Activated T-cell treated with anti-CD3 and anti-CD28 coated beads, Interleukin-2, amount 50 U/mL, for 4 hours (primary cell): ENCODE data around the gene POLQ. TPM values are rescaled to one million over a fixed set of nuclear protein-coding genes. Genes with fewer than 3 reads are reported as not detected.
"Not testable (repeated sequence)": the region's sequence is repeated elsewhere in the genome, so short reads cannot be mapped to it uniquely, and the experiment has no call there.

ENCODE experiments used
- ATAC-seq, 2 donors: fragments of 200-7000 bp; cut with Tn5 transposase; one replicate each; pipeline ENCODE4 v1.10.0; 2021
- DNase-seq: peaks from one replicate; pipeline ENCODE4 v3.0.0-alpha.2; 2020
- H3K27me3 Mint-ChIP-seq: one replicate; pipeline ENCODE4 v1.8.0; 2021; ENCODE audit warnings: low read depth, mixed read lengths
- H3K36me3 Mint-ChIP-seq: one replicate; pipeline ENCODE4 v1.8.0; 2022; ENCODE audit warnings: mixed read lengths; ENCODE audit not compliant: insufficient read depth
- H3K4me1 Mint-ChIP-seq: one replicate; pipeline ENCODE4 v1.8.0; 2021; ENCODE audit warnings: low read depth, mixed read lengths
- H3K4me3 Mint-ChIP-seq: one replicate; pipeline ENCODE4 v1.8.0; 2021; ENCODE audit warnings: mild to moderate bottlenecking, moderate library complexity, mixed read lengths
- H3K9me3 Mint-ChIP-seq: one replicate; pipeline ENCODE4 v1.8.0; 2021; ENCODE audit warnings: mixed read lengths
- total RNA-seq, 3 donors: library from RNA; stranded (reverse); gene quantifications; one replicate each; pipeline ENCODE4 v1.2.1, GENCODE V29; 2021

POLQ gene
- total RNA-seq, 3 donors from 2014 or later, result 2.9 to 4.4 (median 3.8) TPM

DNA sequence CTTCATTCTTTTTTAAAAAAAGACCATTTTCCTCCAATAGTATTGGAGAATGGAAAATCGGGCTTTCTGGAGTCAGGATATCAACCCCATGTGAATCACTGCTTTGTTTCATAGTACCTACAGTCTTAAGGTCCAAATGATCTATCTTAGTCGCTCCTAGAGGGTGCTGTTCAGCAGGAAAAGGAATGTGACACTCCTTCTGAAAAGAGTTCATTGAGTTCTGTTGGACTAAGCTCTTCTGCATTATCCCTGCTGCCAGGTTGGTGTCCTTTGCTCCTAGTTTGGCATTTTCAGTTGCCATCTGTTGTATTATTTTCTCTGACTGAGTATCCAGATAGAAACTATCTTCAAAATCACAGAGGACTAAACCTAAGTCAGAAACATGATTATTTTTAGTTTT is 57.2 kb downstream of the POLQ start:
- Mint-ChIP-seq H3K27me3 (no peaks in the 10 kb centered on the region), H3K4me1 (no peaks in the 10 kb centered on the region), H3K9me3 (no peaks in the 10 kb centered on the region), H3K4me3 (no peak overlapping the region), H3K36me3 (no peaks in the 10 kb centered on the region)
- no peak for DNase-seq
- no peak for ATAC-seq

GRCh38 chr3:121483290-121483689 is 62.5 kb downstream of the POLQ start:
- no peaks in the 10 kb centered on the region for H3K9me3 Mint-ChIP-seq
- no peaks in the 10 kb centered on the region for H3K4me1 Mint-ChIP-seq
- no peak for DNase-seq
- no peak for ATAC-seq
- no peaks in the 10 kb centered on the region for H3K27me3 Mint-ChIP-seq
- no peak overlapping the region for H3K4me3 Mint-ChIP-seq
- H3K36me3 Mint-ChIP-seq, result no peaks in the 10 kb centered on the region

DNA sequence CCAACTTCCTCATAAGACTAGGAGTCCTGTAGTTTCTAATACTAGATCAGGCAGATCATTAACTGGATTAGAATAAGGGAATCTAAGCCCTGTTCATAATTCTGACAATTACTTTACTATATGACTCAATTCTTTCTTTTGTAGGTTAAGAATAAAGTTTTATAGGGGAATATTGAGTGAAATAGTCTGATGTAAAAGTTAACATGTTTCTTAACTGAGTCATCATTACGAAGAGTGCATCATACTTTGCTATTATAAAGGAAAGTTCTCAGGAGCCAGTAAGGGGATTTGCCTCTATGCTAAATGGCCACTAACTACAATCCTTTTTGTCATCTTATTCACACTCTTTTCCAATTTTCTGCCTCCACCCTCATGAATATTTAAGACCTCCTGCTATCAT is 63.1 kb downstream of the POLQ start:
- Mint-ChIP-seq H3K4me1 (no peaks in the 10 kb centered on the region), H3K27me3 (no peaks in the 10 kb centered on the region), H3K36me3 (no peaks in the 10 kb centered on the region), H3K9me3 (no peaks in the 10 kb centered on the region), H3K4me3 (no peak overlapping the region)
- DNase-seq (no peak), ATAC-seq (no peak)

DNA sequence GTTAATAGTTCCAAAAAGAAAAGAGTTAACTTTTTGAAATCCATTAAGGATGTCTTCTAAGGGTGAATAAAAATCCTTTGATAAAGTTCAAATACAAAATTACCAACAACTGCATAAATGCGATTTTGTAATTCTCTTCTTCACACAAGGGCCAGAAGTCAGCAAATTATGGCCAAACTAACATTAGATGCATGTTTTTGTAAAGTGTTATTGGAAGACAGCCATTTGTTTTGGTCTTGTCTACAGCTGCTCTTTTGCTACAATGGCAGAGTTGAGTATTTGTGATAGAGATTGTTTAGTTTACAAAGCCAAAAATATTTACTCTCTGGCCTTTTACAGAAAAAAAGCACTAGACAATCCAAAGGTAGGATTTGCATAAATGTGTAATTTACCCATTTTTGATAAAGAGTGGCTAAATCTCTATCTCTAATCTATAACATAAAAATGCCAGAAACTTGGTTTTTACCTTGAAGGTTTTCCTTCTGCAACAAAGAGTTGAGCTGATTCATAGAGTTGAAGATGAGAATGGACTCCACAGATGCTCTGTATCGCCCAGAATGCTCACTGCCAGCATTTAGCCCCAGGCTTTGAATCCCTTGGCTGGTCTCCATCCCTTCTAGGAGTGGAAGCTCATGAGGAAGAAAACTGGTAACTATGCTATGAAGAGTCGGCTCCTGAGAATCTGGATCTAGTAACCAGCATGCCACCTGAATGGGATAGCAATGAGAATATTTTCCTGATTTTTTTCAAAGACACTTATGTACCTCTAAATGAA is 64.5 kb downstream of the POLQ start:
- H3K9me3 Mint-ChIP-seq, result no peaks in the 10 kb centered on the region
- no peak overlapping the region for H3K4me3 Mint-ChIP-seq
- DNase-seq (no peak), ATAC-seq (no peak)
- no peaks in the 10 kb centered on the region for H3K27me3 Mint-ChIP-seq
- no peaks in the 10 kb centered on the region for H3K36me3 Mint-ChIP-seq
- H3K4me1 Mint-ChIP-seq, result no peaks in the 10 kb centered on the region

GRCh38 chr3:121477589-121477988 is 68.2 kb downstream of the POLQ start:
- Mint-ChIP-seq H3K9me3 (no peaks in the 10 kb centered on the region), H3K4me3 (no peak overlapping the region), H3K27me3 (no peaks in the 10 kb centered on the region), H3K4me1 (no peaks in the 10 kb centered on the region), H3K36me3 (no peaks in the 10 kb centered on the region)
- no peak for ATAC-seq
- no peak for DNase-seq

GRCh38 chr3:121473001-121473400 is 72.8 kb downstream of the POLQ start:
- no peaks in the 10 kb centered on the region for H3K4me1 Mint-ChIP-seq
- no peaks in the 10 kb centered on the region for H3K9me3 Mint-ChIP-seq
- H3K27me3 Mint-ChIP-seq, result no peaks in the 10 kb centered on the region
- no peak for DNase-seq
- no peak overlapping the region for H3K4me3 Mint-ChIP-seq
- no peak for ATAC-seq
- no peaks in the 10 kb centered on the region for H3K36me3 Mint-ChIP-seq

DNA sequence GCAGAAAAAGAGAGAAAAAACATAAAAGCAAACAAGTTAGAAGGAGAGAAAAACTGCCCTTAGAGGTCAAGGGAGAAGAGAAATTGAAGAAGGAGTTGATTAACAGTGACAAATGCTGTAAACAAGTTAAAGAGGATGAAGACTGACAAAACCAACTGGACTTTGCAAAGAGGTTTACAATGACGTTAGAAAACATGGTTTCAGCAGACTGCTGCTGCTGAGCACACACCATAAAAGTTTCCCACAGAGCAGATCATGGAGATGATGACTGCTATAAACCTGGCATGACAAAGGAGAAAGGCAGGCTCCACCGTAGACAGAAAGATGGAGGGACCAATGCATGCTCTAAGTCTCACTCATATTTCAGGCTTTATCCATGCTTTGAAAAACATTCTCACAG is 78.7 kb downstream of the POLQ start:
- no peak overlapping the region for H3K4me3 Mint-ChIP-seq
- peaks cover 6% of the 10 kb centered on the region for H3K36me3 Mint-ChIP-seq
- H3K4me1 Mint-ChIP-seq, result no peaks in the 10 kb centered on the region

DNA sequence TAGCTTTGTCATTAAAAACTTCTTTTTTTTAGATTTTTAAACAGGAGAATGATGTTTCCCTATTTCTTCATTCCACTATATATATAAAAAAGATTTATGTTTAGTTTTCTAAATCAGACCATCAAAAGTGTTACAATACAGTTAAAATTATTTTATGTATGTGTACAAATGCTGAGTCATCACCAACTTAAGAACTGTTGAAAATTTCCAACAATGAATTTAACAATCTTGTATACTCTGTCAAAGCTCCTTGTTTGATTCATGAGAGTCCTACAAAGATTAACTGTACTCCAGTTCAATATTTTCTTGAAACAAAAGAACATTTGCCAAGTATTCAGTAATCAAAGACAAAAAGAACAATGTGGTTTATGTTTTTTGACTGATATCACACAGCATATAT is 82.0 kb downstream of the POLQ start:
- DNase-seq (no peak), ATAC-seq (no peak)
- H3K36me3 Mint-ChIP-seq, result peaks cover 6% of the 10 kb centered on the region
- H3K4me3 Mint-ChIP-seq, result no peak overlapping the region
- H3K4me1 Mint-ChIP-seq, result no peaks in the 10 kb centered on the region
- no peaks in the 10 kb centered on the region for H3K9me3 Mint-ChIP-seq
- H3K27me3 Mint-ChIP-seq, result no peaks in the 10 kb centered on the region

More for the DNA sequence above, 78.7 kb downstream of the POLQ start:
- no peaks in the 10 kb centered on the region for H3K9me3 Mint-ChIP-seq
- no peaks in the 10 kb centered on the region for H3K27me3 Mint-ChIP-seq
- ATAC-seq (no peak), DNase-seq (no peak)

- Mint-ChIP-seq H3K27me3 (no peaks in the 10 kb centered on the region), H3K4me3 (no peak overlapping the region), H3K36me3 (peaks cover 6% of the 10 kb centered on the region), H3K9me3 (no peaks in the 10 kb centered on the region), H3K4me1 (no peaks in the 10 kb centered on the region)
- DNase-seq (no peak), ATAC-seq (no peak)
Measured at GRCh38 chr3:121462565-121462964, 83.2 kb downstream of the POLQ start.

- DNase-seq, ATAC-seq, H3K4me1 Mint-ChIP-seq, H3K27me3 Mint-ChIP-seq, H3K4me3 Mint-ChIP-seq, H3K36me3 Mint-ChIP-seq, H3K9me3 Mint-ChIP-seq: not testable (repeated sequence)
Measured at GRCh38 chr3:121451752-121452151, 94.0 kb downstream of the POLQ start.

DNA sequence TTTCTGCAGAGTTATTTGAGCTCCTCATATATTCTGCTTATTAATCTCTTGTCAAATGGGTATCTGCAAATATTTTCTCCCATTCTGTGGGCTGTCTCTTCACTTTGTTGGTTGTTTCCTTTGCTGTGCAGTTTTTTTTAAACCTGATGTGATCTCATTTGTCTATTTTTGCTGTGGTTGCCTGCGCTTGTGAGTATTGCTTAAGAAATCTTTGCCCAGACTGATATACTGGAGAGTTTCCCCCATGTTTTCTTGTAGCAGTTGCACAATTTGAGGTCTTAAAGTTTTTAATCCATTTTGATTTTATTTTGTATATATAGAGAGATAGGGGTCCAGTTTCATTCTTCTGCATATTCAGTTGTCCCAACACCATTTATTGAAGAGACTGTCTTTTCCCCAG is 102.3 kb downstream of the POLQ start:
- H3K4me3 Mint-ChIP-seq, result no peak overlapping the region

GRCh38 chr3:121436641-121437040 is 109.1 kb downstream of the POLQ start:
- no peaks in the 10 kb centered on the region for H3K27me3 Mint-ChIP-seq
- no peak for DNase-seq
- H3K36me3 Mint-ChIP-seq, result no peaks in the 10 kb centered on the region
- H3K4me3 Mint-ChIP-seq, result no peak overlapping the region
- no peaks in the 10 kb centered on the region for H3K9me3 Mint-ChIP-seq
- ATAC-seq, result no peak
- peaks cover 14% of the 10 kb centered on the region for H3K4me1 Mint-ChIP-seq

More for the DNA sequence above, 102.3 kb downstream of the POLQ start:
- ATAC-seq (no peak), DNase-seq (no peak)
- Mint-ChIP-seq H3K27me3 (no peaks in the 10 kb centered on the region), H3K4me1 (no peaks in the 10 kb centered on the region), H3K9me3 (no peaks in the 10 kb centered on the region), H3K36me3 (no peaks in the 10 kb centered on the region)

GRCh38 chr3:121436074-121436473 is 109.7 kb downstream of the POLQ start:
- Mint-ChIP-seq H3K36me3 (no peaks in the 10 kb centered on the region), H3K4me3 (no peak overlapping the region), H3K4me1 (peaks cover 14% of the 10 kb centered on the region), H3K27me3 (no peaks in the 10 kb centered on the region), H3K9me3 (no peaks in the 10 kb centered on the region)
- no peak for DNase-seq
- ATAC-seq, result no peak

DNA sequence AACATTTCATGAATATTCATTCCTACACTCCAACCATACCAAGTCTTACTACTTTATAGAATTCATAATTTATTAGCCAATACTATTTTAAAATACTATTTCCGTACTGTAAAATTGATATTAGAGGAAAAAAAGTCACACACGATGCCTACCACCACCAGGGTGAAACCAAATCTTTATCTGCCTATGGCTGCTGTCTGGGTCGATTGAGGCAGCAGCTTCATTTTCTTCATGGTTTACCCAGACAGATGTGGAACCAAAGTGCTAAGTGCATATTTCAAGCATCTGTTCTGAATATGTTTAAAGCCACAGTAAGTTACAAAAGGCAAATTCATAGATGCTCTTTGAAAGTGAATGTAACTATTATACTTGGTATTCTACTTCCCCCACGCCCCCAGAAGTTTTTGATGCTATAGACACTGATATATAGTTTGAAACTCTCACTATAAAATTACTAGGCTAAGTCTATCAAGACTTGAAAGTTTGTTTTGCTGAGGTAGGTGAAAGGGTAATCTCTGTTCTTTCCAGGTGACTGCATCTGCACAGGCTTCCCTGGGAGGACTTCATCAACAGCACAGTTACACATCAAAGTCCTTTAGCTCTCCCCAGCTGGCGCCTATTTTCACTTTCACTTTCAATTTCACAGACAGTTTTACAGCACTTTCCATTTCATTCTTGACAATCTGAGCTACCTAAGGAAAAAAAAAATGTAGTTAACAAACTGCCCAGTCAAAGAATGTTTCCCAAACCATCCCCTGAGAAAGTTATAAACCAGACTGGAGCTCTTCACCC is 113.9 kb downstream of the POLQ start:
- H3K4me1 Mint-ChIP-seq, result peaks cover 14% of the 10 kb centered on the region
- DNase-seq (peak; percentile 34), ATAC-seq (peak; percentile 95 to 97)
- H3K9me3 Mint-ChIP-seq, result no peaks in the 10 kb centered on the region
- H3K27me3 Mint-ChIP-seq, result no peaks in the 10 kb centered on the region
- peak overlapping the region; percentile 64 for H3K4me3 Mint-ChIP-seq
- no peaks in the 10 kb centered on the region for H3K36me3 Mint-ChIP-seq

DNA sequence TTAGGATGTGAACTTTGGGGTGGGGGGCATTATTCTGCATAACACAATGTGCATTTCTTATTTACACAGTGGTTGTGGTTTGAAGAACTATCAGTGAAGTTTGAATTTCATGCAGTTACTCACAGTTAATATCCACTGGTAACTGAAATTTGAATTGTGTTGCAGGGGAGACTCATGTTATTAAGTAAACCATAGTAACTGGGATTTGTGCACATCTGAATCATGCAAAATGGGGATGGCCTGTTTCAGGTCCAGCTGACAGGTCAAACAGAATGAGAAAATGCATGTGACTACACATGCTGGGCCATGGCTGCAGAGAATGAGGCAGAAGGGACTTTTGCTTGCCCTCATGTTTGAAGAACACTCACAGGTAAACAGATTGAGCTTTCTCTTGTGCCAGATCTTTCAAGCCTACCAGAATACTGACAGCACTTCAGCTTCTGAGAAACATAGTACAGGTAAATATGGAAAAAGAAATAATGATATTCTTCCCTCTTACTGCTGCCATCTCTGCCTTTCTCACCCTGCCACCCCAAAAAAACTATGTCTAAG is 115.0 kb downstream of the POLQ start:
- DNase-seq, result no peak
- H3K27me3 Mint-ChIP-seq, result no peaks in the 10 kb centered on the region
- peaks cover 14% of the 10 kb centered on the region for H3K4me1 Mint-ChIP-seq
- no peaks in the 10 kb centered on the region for H3K36me3 Mint-ChIP-seq
- H3K9me3 Mint-ChIP-seq, result no peaks in the 10 kb centered on the region
- H3K4me3 Mint-ChIP-seq, result no peak overlapping the region
- ATAC-seq, result no peak
